Lung (tissue), 12 donors: ENCODE results near the gene SIRPB2. TPM values are rescaled to one million over a fixed set of nuclear protein-coding genes. Genes with fewer than 3 reads are reported as not detected.
A peak's percentile ranks its signal among the peaks of the same experiment; 100 is the strongest.
"Not testable (repeated sequence)": the region's sequence is repeated elsewhere in the genome, so short reads cannot be mapped to it uniquely, and the experiment has no call there.

ENCODE experiments used
- ATAC-seq: fragments of 200-7000 bp; cut with Tn5 transposase; one replicate; pipeline ENCODE4 v1.9.1; 2020; ENCODE audit warnings: moderate number of reproducible peaks; ENCODE audit not compliant: insufficient read depth, low FRiP score
- DNase-seq, 3 donors: peaks; one replicate each; pipeline ENCODE4 v3.0.0-alpha.2; 2013 to 2017
- H3K27ac ChIP-seq, 2 donors: one replicate each; pipeline ENCODE4 v1.5.1; 2013; ENCODE audit warnings: mild to moderate bottlenecking in 2 of 2, moderate library complexity in 2 of 2, control low read depth in 1 of 2, inconsistent platforms in 1 of 2, low read depth in 1 of 2, low read length in 1 of 2
- H3K27me3 ChIP-seq, 3 donors: one replicate each; pipeline ENCODE4 v1.5.1; 2013; ENCODE audit warnings: low read length in 2 of 3; ENCODE audit not compliant: control insufficient read depth in 3 of 3, insufficient read depth in 3 of 3
- H3K36me3 ChIP-seq, 4 donors: one replicate each; pipeline ENCODE4 v1.5.1; 2013; ENCODE audit warnings: low read length in 4 of 4, mild to moderate bottlenecking in 1 of 4, moderate library complexity in 1 of 4; ENCODE audit not compliant: control insufficient read depth in 4 of 4, insufficient read depth in 4 of 4
- H3K4me1 ChIP-seq, 5 donors: one replicate each; pipeline ENCODE4 v1.5.1; 2013; ENCODE audit warnings: low read length in 5 of 5, mild to moderate bottlenecking in 2 of 5, moderate library complexity in 1 of 5; ENCODE audit not compliant: control insufficient read depth in 5 of 5, insufficient read depth in 5 of 5
- H3K4me3 ChIP-seq: one replicate; pipeline ENCODE4 v1.5.1; 2013; ENCODE audit warnings: mild to moderate bottlenecking, control low read depth, moderate library complexity
- H3K9ac ChIP-seq, 2 donors: one replicate each; pipeline ENCODE4 v1.5.1; 2013; ENCODE audit warnings: low read length in 2 of 2, control low read depth in 1 of 2; ENCODE audit not compliant: insufficient read depth in 1 of 2
- H3K9me3 ChIP-seq, 4 donors: one replicate each; pipeline ENCODE4 v1.5.1; 2013; ENCODE audit warnings: low read length in 3 of 4, mild to moderate bottlenecking in 1 of 4, moderate library complexity in 1 of 4; ENCODE audit not compliant: control insufficient read depth in 4 of 4, insufficient read depth in 3 of 4
- WGBS, 2 donors: extraction: QIAGEN DNeasy Blood & Tissue Kit; methylation state at CpG; one replicate each; pipeline ENCODE4 v1.1.7; 2013; 5-methylcytosine and 5-hydroxymethylcytosine counted together
- polyA plus RNA-seq, 2 donors: library from polyadenylated mRNA; stranded (reverse); fragments of 200-250 nt; gene quantifications; one replicate each; pipeline ENCODE4 v1.2.1, GENCODE V29; 2013
- total RNA-seq, 2 donors: library from RNA; depleted of rRNA in 1 of 2; stranded (reverse); fragments of >200 nt in 1 of 2; gene quantifications; one replicate each; pipeline ENCODE4 v1.2.1, GENCODE V29; 2014 to 2021
- TF ChIP-seq, protein P1 (sequence below): IDR thresholded peaks from 2 replicates; pipeline ENCODE4 v1.5.1; 2012; ENCODE audit warnings: mild to moderate bottlenecking; ENCODE audit errors: control extremely low read depth, extremely low read depth
- donor health status: control.
- donor health status: control.
- donor health status: Bipolar disorder and iron deficiency.
- donor health status: healthy.
- donor health status: DM: yes; HTN: yes; CAD: no.

Gene SIRPB2
- total and polyA plus RNA-seq, 4 donors: 3.9 to 30.9 (median 11.6) TPM

DNA sequence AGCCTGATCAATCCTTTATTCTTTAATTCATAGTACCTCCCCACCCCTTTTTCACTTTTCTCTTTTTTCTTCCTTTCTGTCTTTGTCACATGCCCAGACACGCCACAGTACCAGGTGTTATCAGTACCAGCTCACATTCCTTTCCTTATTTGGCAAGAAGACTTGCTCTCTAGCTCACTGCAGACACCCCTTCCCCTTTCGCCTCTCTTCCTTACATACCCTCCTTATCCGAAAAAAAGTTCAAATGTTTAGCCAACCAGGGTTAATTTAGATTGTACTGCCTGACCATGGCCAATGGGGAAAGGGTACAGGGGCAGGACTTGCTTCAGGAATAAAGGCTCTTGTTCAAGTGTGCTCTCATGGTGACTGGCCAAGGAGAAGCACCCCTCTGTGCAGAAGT, 9.3 kb upstream of the SIRPB2 start:
- Histone ChIP-seq H3K9me3 (peaks cover 0 to 4% (median 1%) of the 10 kb centered on the region in 4 donors), H3K4me1 (no peaks in the 10 kb centered on the region), H3K27ac (no peak overlapping the region), H3K9ac (no peak overlapping the region), H3K4me3 (no peak overlapping the region), H3K27me3 (no peaks in the 10 kb centered on the region), H3K36me3 (no peaks in the 10 kb centered on the region)
- no peak for ATAC-seq
- peak in 1 of 3 donors; percentile 1 for DNase-seq
- TF ChIP-seq, protein P1, sequence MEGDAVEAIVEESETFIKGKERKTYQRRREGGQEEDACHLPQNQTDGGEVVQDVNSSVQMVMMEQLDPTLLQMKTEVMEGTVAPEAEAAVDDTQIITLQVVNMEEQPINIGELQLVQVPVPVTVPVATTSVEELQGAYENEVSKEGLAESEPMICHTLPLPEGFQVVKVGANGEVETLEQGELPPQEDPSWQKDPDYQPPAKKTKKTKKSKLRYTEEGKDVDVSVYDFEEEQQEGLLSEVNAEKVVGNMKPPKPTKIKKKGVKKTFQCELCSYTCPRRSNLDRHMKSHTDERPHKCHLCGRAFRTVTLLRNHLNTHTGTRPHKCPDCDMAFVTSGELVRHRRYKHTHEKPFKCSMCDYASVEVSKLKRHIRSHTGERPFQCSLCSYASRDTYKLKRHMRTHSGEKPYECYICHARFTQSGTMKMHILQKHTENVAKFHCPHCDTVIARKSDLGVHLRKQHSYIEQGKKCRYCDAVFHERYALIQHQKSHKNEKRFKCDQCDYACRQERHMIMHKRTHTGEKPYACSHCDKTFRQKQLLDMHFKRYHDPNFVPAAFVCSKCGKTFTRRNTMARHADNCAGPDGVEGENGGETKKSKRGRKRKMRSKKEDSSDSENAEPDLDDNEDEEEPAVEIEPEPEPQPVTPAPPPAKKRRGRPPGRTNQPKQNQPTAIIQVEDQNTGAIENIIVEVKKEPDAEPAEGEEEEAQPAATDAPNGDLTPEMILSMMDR: no peak
- 47 to 58% methylated on average over 3 of the region's 3 CpGs for WGBS, 2 donors

DNA sequence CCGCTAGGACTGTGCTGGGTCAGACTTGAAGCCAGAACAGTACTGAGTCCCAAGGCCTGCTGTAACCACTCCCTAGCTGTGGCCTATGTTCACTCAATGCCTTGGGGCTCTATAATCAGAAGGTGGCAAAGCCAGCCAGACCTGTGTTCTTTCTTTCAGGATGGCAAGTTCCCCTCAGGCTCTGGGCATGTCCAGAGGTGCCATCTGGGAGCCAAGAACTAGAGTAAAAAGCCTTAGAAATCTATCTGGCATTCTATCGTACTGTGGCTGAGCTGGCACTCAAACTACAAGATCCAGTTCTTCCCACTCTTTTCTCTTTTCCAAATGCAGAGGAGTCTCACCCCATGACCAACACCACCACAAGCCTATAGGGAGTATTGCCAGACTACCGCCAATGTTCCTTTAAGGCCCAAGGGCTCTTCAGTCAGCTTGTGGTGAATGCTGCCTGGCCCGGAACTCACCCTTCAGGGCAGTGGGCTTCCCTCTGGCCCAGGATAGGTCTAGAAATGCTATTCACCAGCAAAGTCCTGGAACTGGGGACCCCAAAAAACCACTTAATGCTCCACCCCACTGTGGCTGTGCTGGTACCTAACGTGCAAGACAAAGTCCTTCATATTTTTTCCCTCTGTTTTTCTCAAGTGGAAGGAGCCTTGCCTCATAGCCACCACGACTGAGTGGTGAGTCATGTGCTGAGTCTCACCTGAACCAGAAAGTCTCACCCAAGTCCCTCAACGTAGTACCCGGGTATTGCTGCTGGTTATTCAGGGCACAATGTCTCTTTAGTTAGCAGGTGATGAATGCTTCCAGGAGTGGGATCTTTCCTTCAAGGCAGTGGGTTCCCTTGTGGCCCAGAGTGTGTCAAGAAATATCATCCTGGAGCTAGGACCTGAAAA, 8.6 kb upstream of the SIRPB2 start:
- WGBS, 2 donors: 87 to 94% methylated on average over 8 of the region's 8 CpGs
- Histone ChIP-seq H3K4me1 (no peaks in the 10 kb centered on the region), H3K27me3 (no peaks in the 10 kb centered on the region), H3K9me3 (peaks cover 0 to 4% (median 1%) of the 10 kb centered on the region in 4 donors), H3K4me3 (no peak overlapping the region), H3K36me3 (no peaks in the 10 kb centered on the region), H3K9ac (no peak overlapping the region), H3K27ac (no peak overlapping the region)
- TF ChIP-seq, protein P1: no peak
- no peak for ATAC-seq
- no peak for DNase-seq

DNA sequence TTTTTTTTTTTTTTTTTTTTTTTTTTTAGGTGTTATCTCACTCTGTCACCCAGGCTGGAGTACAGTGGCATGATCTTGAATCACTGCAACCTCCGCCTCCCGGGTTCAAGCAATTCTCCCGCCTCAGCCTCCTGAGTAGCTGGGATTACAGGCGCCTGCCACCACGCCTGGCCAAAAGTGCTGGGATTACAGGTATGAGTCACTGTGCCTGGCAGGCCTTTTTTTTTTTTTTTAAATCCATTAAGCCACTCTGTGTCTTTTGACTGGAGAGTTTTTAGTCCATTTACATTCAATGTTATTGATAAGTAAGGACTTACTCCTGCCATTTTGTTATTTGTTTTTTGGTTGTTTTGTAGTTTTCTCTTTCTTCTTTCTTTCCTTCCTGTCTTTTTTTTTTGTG, 6.2 kb upstream of the SIRPB2 start:
- H3K36me3 ChIP-seq, ATAC-seq, H3K4me3 ChIP-seq, H3K27ac ChIP-seq, DNase-seq, H3K9ac ChIP-seq, H3K27me3 ChIP-seq, H3K9me3 ChIP-seq, H3K4me1 ChIP-seq: not testable (repeated sequence)
- WGBS, 2 donors: 96% methylated on average over 5 of the region's 5 CpGs

DNA sequence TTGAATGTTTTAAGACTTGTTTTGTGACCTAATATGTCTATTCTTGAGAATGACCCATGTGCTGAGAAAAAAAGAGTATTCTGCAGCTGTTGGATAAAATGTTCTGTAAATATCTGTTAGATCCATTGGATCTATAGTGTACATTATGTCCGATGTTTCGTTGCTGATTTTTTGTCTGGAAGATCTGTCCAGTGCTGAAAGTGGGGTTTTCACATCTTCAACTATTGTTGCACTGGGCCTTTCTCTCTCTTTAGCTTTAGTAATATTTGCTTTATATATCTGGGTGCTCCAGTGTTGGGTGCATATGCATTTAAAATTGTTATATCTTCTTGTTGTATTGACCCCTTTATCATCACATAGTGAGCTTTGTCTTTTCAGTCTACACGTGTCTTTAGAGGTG, 5.7 kb upstream of the SIRPB2 start:
- Histone ChIP-seq H3K27me3 (peaks cover 0 to 3% (median 0%) of the 10 kb centered on the region in 3 donors), H3K4me1 (peaks cover 0 to 2% (median 0%) of the 10 kb centered on the region in 5 donors), H3K36me3 (no peaks in the 10 kb centered on the region), H3K27ac (no peak overlapping the region), H3K9me3 (peaks cover 0 to 4% (median 2%) of the 10 kb centered on the region in 4 donors), H3K4me3 (no peak overlapping the region), H3K9ac (no peak overlapping the region)
- TF ChIP-seq, protein P1: no peak
- 88 to 96% methylated on average over 3 of the region's 3 CpGs for WGBS, 2 donors
- ATAC-seq (no peak), DNase-seq (no peak)
